Measurements from ENCODE around the gene DCP1A.

DNA sequence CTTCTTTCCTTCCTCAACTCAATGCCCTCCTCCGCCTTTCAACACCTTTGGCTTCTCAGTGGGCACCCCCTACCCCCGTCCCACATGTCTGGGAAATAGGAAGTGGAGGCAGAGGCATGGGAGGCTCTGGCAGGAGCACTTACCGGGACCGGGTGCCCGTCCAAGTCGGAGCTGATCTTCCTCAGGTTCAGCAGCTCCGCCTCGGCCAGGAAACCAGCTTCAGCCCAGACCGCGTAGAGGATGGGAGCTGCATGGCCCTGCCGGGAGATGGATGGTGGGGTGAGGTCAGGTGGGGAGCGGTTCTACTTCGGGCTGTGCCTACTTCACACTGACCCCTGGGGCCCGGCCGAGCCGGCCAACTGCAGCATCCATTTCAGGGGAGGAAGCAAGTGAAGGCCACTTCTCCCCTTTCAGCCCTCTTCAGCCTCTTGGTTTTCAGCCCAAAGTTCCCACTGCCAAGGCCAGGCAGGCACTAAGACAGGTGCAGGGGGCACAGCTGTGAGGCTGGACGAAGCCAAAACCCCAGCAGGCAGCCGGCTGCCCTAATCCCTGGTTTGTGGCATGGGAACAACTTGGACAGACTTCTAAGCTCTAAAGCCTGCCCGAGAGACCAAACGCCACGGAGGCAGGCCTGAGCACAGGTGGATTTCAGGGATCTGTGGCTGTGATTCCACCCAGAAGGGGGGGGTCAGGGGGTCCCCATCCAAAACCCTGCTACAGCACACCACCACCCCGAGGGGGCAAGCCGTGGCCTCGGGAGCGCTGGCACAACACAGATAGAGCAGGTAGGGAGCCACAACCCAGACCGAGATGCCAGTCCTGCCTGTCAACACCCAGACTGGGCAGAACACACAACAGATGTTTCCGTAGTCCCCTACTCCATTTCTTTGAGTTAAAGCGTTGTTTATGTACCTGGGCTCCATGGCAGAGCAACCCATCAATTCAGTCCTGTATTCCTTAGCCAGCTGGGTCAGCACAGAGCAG lies 106.1 kb downstream of the DCP1A start:
- no peak for TF ChIP-seq FOXP2 (optimal IDR thresholded peaks at IDR 0.05; ENCODE audit: borderline replicate concordance, extremely low read depth, extremely low read length, insufficient read depth)
- TF ChIP-seq POLR2AphosphoS5 (IDR thresholded peaks at IDR 0.05; ENCODE audit: low read depth, low read length) = no peak
- TF ChIP-seq, protein P1, sequence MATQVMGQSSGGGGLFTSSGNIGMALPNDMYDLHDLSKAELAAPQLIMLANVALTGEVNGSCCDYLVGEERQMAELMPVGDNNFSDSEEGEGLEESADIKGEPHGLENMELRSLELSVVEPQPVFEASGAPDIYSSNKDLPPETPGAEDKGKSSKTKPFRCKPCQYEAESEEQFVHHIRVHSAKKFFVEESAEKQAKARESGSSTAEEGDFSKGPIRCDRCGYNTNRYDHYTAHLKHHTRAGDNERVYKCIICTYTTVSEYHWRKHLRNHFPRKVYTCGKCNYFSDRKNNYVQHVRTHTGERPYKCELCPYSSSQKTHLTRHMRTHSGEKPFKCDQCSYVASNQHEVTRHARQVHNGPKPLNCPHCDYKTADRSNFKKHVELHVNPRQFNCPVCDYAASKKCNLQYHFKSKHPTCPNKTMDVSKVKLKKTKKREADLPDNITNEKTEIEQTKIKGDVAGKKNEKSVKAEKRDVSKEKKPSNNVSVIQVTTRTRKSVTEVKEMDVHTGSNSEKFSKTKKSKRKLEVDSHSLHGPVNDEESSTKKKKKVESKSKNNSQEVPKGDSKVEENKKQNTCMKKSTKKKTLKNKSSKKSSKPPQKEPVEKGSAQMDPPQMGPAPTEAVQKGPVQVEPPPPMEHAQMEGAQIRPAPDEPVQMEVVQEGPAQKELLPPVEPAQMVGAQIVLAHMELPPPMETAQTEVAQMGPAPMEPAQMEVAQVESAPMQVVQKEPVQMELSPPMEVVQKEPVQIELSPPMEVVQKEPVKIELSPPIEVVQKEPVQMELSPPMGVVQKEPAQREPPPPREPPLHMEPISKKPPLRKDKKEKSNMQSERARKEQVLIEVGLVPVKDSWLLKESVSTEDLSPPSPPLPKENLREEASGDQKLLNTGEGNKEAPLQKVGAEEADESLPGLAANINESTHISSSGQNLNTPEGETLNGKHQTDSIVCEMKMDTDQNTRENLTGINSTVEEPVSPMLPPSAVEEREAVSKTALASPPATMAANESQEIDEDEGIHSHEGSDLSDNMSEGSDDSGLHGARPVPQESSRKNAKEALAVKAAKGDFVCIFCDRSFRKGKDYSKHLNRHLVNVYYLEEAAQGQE (IDR thresholded peaks at IDR 0.05; ENCODE audit: insufficient read depth in 1 of 2, low read depth in 2 of 2, low read length in 2 of 2) = no peak

All from PFSK-1 (cell line).